NCI-H460 (cell line): Measurements from ENCODE around the gene PDPK1. TPM values are rescaled to one million over a fixed set of nuclear protein-coding genes. Genes with fewer than 3 reads are reported as not detected.
A peak's percentile ranks its signal among the peaks of the same experiment; 100 is the strongest.
"Not testable (repeated sequence)": the region's sequence is repeated elsewhere in the genome, so short reads cannot be mapped to it uniquely, and the experiment has no call there.

Experiments used
- DNase-seq: peaks from one replicate; pipeline ENCODE4 v3.0.0-alpha.2; 2016; ENCODE audit warnings: low read depth; ENCODE audit errors: extremely low read depth
- total RNA-seq: library from RNA; depleted of rRNA; stranded (reverse); fragments of >200 nt; shearing (Covaris generic); gene quantifications from 2 replicates; pipeline ENCODE4 v1.2.3, GENCODE V29; 2014

Gene PDPK1
- total RNA-seq, 1 experiment from 2014 or later: 22.5 TPM

DNA sequence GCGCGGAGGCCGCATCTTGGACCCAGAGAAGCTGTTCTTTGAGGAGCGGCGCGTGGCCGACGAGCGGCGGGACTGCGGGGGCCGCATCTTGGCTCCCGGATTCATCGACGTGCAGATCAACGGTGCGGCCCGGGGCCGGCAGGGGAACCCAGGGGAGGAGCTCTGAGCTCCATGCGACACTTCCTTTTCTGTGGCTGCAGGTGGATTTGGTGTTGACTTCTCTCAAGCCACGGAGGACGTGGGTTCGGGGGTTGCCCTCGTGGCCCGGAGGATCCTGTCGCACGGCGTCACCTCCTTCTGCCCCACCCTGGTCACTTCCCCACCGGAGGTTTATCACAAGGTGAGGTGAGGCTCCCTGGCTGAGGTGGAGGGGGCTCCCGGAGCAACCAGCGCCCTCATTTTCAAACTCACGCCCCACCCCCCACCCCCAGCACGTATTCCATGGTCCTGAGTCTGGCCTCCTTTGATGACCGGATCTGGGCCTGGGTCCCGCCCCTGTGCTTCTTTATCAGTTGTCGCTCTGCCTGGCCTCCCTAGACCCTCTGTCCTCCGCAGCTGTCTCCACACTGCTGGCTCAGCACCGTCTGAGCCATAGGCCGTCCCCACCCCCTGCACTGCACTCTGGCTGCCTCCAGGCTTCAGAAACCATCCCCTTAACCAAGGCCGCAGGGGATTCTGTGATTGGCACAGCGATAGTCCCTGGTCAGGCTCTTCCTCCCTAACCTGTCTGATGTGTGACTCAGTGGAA lies 16.9 kb upstream of the PDPK1 start:
- no peak for DNase-seq

DNA sequence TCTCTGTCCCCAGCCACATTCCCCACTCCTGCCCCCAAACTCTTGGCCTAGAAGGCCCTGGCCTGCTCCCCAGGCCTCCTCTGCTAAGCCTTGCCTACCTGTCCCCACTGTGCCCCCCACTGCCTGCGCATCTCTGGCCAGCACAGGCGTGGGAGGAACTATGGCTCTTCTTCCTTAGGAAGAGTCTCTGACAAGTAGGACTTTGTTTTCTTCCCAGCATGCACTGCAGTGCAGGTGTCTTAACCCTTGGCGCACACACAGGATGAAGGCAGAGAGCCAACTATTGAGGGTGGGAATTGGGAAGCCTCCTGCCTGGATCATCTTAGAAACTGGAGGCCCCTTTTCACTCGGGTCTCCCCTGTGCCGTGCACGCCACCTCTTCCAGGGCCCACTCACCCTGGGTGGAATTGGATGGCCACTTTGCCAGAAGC lies 14.0 kb upstream of the PDPK1 start:
- DNase-seq: no peak

DNA sequence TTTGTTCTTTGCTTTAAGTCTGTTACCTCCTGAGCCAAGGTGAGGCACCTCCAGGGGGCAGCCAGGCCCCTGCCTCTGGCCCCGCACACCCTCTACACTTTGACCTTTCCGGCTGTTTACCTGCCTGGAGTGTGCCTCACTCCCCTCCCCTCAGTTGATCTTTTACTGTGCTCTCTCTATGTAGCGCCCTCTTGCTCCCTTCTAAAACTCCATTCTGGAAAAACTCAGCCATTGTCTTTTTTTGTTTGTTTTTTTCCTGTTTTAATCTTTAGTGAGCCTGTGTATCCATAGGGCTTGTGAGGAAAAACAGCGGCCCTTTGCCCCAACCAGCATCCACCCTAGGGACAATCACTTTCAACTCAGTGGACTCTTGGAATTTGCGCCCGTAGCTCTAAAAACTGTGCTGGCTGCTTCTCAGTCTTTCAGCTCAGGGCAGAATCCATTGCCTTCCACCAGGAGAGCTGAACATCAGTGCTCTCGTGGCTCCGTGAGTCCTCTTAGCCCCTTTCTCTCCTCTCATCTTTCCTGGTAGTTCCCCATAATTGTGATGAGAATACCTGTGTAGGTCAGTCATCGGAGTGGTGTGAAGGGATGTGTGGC lies 13.4 kb upstream of the PDPK1 start:
- no peak for DNase-seq

DNA sequence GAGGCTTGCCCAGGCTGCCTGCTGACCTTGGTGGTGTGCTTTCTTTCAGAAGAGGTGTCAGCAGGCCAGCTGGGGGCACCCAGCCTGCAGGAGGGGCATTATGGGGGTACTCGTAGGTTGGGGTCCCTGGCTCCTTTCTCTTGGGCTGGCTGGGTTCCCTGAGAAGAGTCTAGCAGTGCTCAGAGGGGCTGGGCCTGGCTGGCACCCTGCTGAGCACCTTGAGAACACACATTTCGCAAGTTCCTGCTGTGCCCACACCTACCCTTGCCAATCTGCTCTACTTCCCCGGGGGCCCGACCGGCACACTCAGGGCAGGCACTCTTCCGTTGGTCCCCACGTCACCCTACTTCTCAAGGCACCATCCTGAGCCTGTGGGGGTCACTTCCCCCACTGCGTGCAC lies 11.7 kb upstream of the PDPK1 start:
- DNase-seq: no peak

DNA sequence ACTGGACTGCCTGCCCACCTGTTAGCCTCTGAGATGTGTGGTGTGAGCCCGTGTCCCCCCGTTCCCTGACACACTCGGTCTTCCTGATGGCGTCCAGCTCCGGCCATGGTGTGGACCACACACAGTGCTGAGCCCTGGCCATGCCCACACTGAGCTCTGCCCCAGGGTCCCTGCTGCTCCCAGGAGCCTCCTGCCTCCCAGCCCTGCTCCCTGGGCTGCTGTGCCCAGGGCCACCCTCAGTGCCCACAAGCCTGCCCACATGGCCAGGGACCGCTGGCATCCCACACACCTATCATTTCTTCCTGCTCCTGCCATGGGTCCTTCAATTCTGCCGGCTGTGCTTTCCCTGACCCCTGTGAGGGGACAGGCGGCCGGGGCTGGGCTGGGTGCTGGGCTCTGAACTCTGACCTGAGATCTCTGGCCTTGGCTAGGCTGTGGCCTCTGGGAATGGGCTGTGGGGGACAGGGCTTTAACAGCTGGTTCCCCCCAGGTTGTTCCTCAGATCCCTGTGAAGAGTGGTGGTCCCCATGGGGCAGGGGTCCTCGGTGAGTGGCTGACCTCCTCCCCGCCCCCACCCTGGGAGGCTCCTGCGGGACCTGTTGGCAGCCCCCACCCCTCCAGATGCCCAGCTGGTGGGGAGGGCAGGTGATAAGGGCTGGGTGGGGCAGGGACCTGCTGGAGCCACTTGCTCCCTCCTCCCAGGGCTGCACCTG lies 10.6 kb upstream of the PDPK1 start:
- DNase-seq: no peak

DNA sequence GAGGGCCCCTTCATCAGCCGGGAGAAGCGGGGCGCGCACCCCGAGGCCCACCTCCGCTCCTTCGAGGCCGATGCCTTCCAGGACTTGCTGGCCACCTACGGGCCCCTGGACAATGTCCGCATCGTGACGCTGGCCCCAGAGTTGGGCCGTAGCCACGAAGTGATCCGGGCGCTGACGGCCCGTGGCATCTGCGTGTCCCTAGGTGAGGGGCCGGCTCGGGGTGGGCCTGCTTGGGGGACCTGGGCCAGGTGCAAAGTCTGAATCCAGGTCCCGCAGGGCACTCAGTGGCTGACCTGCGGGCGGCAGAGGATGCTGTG lies 10.1 kb upstream of the PDPK1 start:
- DNase-seq: no peak

DNA sequence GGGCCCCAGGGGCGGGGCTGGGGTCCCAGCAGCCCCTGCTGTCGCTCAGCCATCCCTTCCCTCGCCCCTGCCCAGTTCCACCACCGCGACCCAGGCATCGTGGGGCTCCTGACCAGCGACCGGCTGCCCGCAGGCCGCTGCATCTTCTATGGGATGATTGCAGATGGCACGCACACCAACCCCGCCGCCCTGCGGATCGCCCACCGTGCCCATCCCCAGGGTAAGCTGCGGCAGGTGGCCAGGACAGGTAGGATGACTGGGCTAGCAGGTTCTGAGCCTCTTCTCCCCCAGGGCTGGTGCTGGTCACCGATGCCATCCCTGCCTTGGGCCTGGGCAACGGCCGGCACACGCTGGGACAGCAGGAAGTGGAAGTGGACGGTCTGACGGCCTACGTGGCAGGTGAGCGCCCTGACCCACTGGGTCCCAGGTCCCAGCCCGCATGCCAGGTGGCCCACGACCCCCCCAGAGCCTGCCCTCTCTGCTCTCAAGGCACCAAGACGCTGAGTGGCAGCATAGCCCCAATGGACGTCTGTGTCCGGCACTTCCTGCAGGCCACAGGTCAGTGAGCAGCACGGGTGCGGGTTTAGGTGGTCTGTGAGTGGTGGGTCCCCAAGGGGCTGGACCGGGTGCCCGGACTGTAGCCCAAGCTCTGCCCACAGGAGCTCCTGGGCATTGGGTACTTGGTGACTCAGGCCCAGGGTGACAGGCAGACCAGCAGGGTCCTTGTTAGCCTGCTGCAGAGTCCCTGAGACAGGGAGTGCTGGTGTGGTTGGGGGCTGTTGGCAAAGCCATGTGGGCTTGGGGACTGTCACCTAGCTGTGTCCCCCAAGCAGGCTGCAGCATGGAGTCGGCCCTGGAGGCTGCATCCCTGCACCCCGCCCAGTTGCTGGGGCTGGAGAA lies 9.4 kb upstream of the PDPK1 start:
- DNase-seq: no peak

DNA sequence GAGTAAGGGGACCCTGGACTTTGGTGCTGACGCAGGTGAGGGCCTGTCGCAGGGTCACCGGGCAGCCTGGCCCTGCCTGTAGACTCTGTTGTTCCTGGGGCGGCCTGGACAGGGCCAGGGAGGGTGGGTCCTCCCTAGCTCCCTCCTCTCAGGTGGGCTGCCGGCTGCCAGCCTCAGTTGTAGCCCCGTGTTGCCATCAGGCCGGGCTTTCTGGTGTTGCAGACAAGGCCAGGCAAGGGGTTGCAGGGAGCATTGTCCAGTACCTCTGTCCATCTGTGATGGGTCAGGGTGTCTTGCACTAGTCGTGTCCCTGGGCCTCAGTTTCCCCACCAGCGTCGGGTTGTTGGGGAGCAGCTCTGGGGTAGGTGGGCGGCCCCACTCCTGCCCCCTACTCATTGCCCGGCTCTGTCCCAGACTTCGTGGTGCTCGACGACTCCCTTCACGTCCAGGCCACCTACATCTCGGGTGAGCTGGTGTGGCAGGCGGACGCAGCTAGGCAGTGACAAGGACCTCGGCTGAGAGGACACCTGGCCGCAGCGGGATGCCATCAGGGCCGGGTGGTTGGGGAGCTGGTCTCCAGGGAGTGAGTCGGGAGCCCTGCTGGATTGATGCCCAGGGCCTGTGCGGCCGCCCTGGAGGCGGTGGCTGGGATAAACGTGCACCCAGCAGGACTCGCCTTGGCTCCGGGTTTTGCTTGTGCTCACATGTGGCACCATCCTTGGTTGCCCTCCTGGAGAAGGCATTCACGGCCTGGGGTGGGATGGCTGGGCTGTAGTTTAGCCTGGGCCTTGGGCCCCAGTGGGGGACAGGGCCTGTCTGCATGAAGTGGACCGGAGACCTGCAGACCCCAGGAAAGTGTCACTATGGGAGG lies 8.5 kb upstream of the PDPK1 start:
- DNase-seq: no peak

DNA sequence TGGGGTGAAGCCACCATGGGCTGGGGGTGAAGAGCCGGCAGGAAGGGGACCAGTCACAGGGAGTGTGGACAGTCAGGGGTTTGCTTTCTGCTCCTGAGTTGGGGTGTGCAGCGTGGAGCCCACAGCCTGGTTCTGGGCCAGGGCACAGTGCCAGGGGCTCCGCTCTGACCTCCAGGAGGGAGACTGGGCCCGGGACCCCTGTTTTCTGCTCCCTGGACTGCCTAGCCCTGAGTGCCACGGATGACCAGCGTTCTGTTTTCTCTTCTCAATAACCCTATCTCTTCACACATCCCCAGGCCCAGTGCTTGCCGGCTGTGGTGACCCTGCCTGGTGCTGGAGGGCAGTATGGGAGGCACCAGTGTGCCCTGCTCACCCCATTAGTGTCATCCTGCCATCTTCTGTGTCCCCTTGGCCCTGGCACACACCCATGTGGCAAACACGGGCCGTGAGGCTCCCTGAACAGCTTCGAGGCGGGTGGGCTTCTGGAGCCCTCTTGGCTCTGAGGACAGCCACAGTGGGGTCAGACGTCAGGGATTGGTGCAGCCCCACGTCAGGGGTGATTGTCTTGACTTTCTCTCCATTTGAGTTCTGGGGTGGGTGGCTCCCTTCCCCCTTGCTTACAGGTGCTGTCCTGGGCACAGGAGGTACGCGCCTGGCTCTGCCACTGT lies 7.7 kb upstream of the PDPK1 start:
- DNase-seq: no peak

DNA sequence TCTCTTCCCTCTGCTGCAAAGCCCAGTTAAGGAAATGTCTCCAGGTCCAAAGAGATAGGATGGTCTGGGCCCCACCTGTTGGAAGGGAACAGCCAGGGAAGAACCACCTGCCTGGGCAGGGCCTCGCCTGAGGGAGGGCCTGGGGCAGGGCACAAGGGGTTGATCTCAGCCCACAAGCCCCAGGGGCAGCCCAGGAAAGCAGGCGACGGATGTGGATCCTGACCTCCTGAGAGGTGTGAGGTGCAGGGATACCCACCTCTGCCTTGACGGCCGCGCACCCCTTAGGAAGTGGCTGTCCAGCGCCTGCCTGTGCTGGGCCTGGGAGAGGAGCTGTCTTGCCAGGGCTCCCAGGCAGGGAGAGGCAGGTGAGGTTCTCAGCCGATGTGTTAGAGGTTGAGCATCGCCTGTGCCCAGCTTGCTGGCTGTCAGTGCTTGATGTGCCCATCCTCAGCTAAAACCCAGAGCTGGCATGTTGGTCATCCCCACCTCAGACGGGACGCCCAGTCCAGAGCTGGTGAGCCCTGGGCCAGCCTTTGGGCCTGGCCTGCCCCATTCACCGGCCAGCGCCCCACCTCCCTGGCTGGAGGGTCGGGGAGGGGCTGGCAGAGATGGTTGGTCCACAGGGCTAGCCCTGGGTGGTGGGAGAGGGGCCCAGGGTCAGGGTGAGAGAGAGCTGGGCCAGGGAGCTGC lies 7.0 kb upstream of the PDPK1 start:
- DNase-seq: no peak

DNA sequence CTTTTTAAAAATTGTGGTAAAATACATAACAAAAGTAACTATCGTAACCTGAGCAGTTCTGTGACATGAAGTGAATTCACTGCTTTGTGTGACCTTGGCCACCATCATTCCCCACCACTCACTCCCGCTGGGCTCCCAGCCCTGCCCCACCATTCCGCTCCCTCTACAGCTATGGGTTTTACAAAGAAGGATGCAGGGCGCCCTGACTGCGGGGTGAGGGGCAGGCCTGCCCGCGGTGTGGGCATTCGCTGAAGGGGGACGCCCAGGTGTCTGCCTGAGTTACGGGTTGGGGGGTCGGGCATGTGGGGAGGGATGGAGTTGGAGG lies 6.5 kb upstream of the PDPK1 start, which contains the start of gene CEMP1:
Gene CEMP1 (minus strand): TSS at position 38 of the 325 bp plus-strand sequence. CDS start 335 bp downstream, outside the sequence.
- DNase-seq: no peak

DNA sequence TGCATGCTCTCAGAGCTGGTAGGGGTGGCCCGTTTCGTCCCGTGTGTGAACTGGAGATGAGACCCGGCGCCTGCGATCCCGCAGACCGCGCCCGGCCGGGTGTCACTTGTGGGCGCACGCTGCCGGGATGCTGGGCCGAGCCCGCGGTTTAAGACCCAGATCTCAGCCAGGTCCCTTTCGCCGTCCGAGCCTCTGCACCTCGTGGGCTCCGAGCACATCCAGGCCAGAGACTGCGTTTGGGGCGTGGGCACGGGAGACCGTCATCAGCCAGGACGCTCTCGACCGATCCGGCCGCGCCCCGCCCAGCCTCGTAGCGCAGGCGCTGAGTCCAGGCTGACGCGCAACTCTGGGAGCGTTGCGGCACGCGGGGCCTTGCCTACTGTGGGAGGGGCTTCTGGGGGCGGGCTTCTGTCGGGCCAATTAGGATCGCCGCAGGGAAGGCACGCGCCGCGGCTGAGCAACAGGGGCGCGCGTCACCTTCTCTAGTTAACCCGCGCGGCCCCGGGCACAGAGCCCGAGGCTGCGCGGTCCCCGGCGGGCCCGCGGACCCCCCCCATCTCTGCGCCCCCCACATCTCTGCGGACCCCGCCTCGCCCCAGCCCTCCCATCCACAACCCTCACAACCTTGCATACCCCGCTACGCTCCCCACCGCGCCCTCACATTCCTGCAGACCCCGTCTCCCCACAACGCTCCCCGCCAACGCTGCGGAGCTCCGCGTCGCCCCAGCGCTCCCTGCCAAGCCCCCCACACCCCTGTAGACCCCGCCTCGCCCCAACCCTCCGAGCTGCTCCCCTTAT lies 5.9 kb upstream of the PDPK1 start:
- peak; percentile 97 for DNase-seq

DNA sequence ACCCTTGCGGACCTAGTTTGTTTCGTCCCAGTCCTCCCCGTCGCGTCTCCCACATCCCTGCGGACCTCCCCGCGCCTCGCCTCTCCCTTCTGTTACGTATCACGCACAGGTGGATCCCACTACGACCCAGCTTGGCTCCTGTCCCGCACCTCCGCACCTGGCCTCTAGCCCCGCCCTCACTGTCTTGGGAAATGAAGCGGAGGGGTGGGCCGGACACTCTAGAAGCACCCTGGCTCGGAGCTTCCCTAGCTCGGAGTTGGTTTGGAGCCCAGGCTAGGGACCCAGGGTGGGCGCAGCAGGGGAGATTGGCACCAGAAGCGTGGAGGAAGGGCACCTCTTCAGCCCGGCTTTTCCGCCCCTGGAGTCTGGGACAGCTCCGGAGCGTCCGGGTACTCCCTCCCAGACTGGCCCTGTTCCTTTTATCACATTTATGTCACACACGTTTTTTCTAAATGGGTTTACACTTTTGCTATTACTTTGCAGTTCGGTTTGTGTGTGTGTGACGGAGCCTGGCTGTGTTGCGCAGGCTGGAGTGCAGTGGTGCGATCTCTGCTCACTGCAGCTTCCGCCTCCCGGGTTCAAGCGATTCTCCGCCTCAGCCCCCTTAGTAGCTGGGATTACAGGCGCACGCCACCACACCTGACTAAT lies 5.2 kb upstream of the PDPK1 start:
- no peak for DNase-seq

DNA sequence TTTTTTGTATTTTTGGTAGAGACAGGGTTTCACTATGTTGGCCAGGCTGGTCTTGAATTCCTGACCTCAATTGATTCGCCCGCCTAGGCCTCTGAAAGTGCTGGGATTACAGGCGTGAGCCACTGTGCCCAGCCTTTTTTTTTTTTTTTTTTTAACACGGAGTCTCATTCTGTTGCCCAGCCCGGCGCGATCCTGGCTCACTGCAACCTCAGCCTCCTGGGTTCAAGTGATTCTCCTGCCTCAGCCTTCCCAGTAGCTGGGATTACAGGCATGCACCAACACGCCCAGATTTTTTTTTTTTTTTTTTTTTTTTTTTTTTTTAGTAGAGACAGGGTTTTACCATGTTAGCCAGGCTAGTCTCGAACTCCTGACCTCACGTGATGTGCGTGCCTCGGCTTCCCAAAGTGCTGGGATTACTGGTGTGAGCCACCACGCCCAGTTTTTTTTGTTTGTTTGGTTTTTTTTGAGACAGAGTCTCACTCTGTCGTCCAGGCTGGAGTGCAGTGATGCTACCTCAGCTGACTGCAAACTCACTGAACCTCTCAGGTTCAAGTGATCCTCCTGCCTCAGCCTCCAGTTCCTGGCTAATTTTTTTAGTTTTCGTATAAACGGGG lies 4.6 kb upstream of the PDPK1 start:
- DNase-seq: not testable (repeated sequence)

DNA sequence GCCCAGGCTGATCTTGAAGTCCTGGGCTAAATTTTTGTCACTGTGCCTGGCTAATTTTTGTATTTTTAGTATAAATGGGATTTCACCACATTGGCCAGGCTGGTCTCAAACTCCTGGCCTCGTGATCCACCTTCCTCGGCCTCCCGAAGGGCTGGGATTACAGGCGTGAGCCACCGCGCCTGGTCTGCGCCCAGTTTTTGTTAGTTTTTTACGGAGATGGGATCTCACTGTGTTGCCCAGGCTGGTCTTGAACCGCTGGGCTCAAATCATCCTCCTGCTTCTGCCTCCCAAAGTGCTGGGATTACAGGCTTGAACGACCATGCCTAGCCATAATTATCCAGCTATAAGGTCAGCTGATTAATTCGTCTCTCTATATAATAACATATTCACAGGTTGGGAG lies 3.9 kb upstream of the PDPK1 start:
- no peak for DNase-seq

DNA sequence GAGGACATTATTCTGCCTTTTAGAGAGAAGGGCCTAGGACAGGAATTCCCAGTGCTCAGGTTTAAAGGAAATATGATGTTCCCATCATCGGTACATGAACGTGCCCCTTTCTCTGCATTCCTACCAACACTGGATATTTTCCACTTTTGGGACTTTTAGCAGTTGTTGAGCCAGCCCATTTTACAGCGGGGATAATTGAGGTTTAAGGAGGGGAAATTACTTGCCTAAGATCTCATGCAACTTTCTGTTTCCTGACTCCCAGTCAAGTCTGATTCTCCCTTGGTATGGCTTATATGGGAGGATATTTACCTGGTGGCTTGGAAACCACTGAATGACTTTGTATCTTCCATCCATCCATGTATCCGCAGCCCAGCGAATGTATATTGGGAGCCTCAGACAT lies 3.5 kb upstream of the PDPK1 start:
- not testable (repeated sequence) for DNase-seq

DNA sequence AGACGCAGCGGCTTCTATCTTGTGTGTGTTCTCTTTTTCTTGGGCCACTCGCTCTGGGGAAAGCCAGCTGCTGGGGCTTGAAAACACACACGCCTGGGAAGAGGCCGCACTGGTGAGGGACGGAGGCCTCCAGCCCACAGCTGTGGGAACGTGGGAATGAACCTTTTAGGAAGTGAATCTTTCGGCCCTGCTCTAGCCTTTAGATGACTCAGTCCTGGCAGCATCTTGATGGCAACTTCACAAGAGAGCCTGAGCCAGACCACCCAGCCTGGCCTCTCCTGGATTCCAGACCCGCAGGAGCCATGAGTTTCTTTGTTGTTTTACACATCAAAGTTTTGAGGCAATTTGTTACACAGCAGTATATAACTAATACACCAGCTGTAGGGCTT lies 2.2 kb upstream of the PDPK1 start:
- DNase-seq: no peak
